ENCODE results near the gene WRAP53. TPM values are rescaled to one million over a fixed set of nuclear protein-coding genes. Genes with fewer than 3 reads are reported as not detected.

Gene WRAP53
- total RNA-seq, 1 donor from 2014 or later: 7.1 TPM

GRCh38 chr17:7745748-7746470 lies 57.6 kb downstream of the WRAP53 start:
- peak; percentile 97 for DNase-seq

- DNase-seq: no peak
Observed at GRCh38 chr17:7747635-7748071, 59.4 kb downstream of the WRAP53 start.

GRCh38 chr17:7748076-7748775 lies 59.9 kb downstream of the WRAP53 start:
- DNase-seq: no peak

- DNase-seq: peak; percentile 20
Observed at GRCh38 chr17:7750321-7750821, 62.1 kb downstream of the WRAP53 start.

Other genes with a start within 250 kb of the WRAP53 start
- 0.28 and 0.51 TPM in 2 replicates for gene FGF11, start 249.0 kb upstream of the WRAP53 start, total RNA-seq
- gene CHRNB1, start 243.4 kb upstream of the WRAP53 start, total RNA-seq: 4.6 and 5.8 TPM in 2 replicates
- 10.4 and 16.4 TPM in 2 replicates for gene ZBTB4, start 208.8 kb upstream of the WRAP53 start, total RNA-seq
- not detected in 2 replicates for gene SLC35G6, start 207.0 kb upstream of the WRAP53 start, total RNA-seq
- gene POLR2A, start 204.1 kb upstream of the WRAP53 start, total RNA-seq: 81.2 and 139 TPM in 2 replicates
- gene TNFSF12, start 139.4 kb upstream of the WRAP53 start, total RNA-seq: 9.2 and 26.1 TPM in 2 replicates
- gene TNFSF13, start 129.7 kb upstream of the WRAP53 start, total RNA-seq: 0.88 and 1.2 TPM in 2 replicates
- gene SENP3, start 126.6 kb upstream of the WRAP53 start, total RNA-seq: 79.8 and 89.3 TPM in 2 replicates
- gene CD68, start 108.8 kb upstream of the WRAP53 start, total RNA-seq: 0.17 and 2.1 TPM in 2 replicates
- 113 and 133 TPM in 2 replicates for gene MPDU1, start 104.6 kb upstream of the WRAP53 start, total RNA-seq
- gene SOX15, start 98.4 kb upstream of the WRAP53 start, total RNA-seq: 0.14 and 0.17 TPM in 2 replicates
- gene FXR2, start 73.6 kb upstream of the WRAP53 start, total RNA-seq: 38.8 and 51.1 TPM in 2 replicates
- gene SAT2, start 60.7 kb upstream of the WRAP53 start, total RNA-seq: 20.8 and 31.5 TPM in 2 replicates
- gene SHBG, start 58.3 kb upstream of the WRAP53 start, total RNA-seq: 0.51 TPM in 1 of 2 replicates, not detected in the other
- not detected in 2 replicates for gene ATP1B2, start 37.6 kb upstream of the WRAP53 start, total RNA-seq
- gene TP53, start 987 bp upstream of the WRAP53 start, total RNA-seq: 36.1 and 69.7 TPM in 2 replicates
- gene EFNB3, start 16.7 kb downstream of the WRAP53 start, total RNA-seq: 0.14 and 0.51 TPM in 2 replicates
- gene DNAH2, start 29.3 kb downstream of the WRAP53 start, total RNA-seq: 0.42 TPM in 1 of 2 replicates, not detected in the other
- gene KDM6B, start 145.7 kb downstream of the WRAP53 start, total RNA-seq: 7.6 and 10.6 TPM in 2 replicates
- gene TMEM88, start 166.6 kb downstream of the WRAP53 start, total RNA-seq: 50.9 and 111 TPM in 2 replicates
- 63.2 and 129 TPM in 2 replicates for gene NAA38, start 169.1 kb downstream of the WRAP53 start, total RNA-seq
- gene CYB5D1, start 169.5 kb downstream of the WRAP53 start, total RNA-seq: 15.1 and 17.9 TPM in 2 replicates
- 108 and 132 TPM in 2 replicates for gene CHD3, start 200.3 kb downstream of the WRAP53 start, total RNA-seq
- gene RNF227, start 227.8 kb downstream of the WRAP53 start, total RNA-seq: 1.6 and 3.1 TPM in 2 replicates
- 0.05 and 0.68 TPM in 2 replicates for gene KCNAB3, start 241.4 kb downstream of the WRAP53 start, total RNA-seq
- gene TRAPPC1, start 243.5 kb downstream of the WRAP53 start, total RNA-seq: 46.1 and 67.5 TPM in 2 replicates
- 17.4 and 21.8 TPM in 2 replicates for gene CNTROB, start 243.7 kb downstream of the WRAP53 start, total RNA-seq